ENCODE measurements around the gene F7. TPM values are rescaled to one million over a fixed set of nuclear protein-coding genes. Genes with fewer than 3 reads are reported as not detected.

Gene F7
- total and polyA plus RNA-seq, 9 of the 15 experiments (the other 6 are each of a cell fraction or from before 2014, with no cell fraction given): not detected

- H3K79me2 ChIP-seq (ENCODE audit: control insufficient read depth, insufficient read depth, low read length): no peaks in the 10 kb centered on the region
- peaks cover 0 to 16% of the 10 kb centered on the region in 2 experiments; a peak in 2 of 5 replicates for H3K4me1 ChIP-seq (replicated peaks in 1 of 2; ENCODE audit: control insufficient read depth in 2 of 2, insufficient read depth in 2 of 2, low read length in 2 of 2)
- TF ChIP-seq SRSF1 (IDR thresholded peaks at IDR 0.05; ENCODE audit: low read depth, low read length): no peak
- no peak for TF ChIP-seq CC2D1A (IDR thresholded peaks at IDR 0.05)
- no peak for TF ChIP-seq ZNF224 (CRISPR knock-in tag; IDR thresholded peaks at IDR 0.05)
- no peak for TF ChIP-seq SFPQ (IDR thresholded peaks at IDR 0.05; ENCODE audit: low read depth, low read length)
- no peak for TF ChIP-seq WHSC1 (IDR thresholded peaks at IDR 0.05; ENCODE audit: low read length)
- no peak for TF ChIP-seq SMC3 (conservative IDR thresholded peaks at IDR 0.05; ENCODE audit: insufficient read depth, low read depth, low read length)
- TF ChIP-seq NR3C1 (CRISPR knock-in tag; IDR thresholded peaks at IDR 0.05): no peak
- WGBS (ENCODE audit: insufficient coverage, low coverage, missing lambda C conversion rate): 7% methylated on average over 8 of the region's 9 CpGs
- H3K4me3 ChIP-seq: no peak overlapping the region
- FAIRE-seq (no peak), DNase-seq (ENCODE audit: extremely low read depth in 1 of 4, low spot score in 3 of 4) (no peak), ATAC-seq (no peak)
- H3K36me3 ChIP-seq (ENCODE audit: control insufficient read depth, insufficient read depth, low read length): no peaks in the 10 kb centered on the region
- no peak overlapping the region for H3K9ac ChIP-seq (ENCODE audit: insufficient read depth in 1 of 2, low read depth in 2 of 2, low read length in 2 of 2)
- ChIA-PET POLR2A (interaction anchor here (0.7 kb wide), 1 partner anchor 15 kb away, joined by 3 read pairs; no protein-coding TSS in a partner anchor), CTCF (ENCODE audit: low intra/inter-chr PET ratio) (no interaction called here)
- no peaks in the 10 kb centered on the region for H3K9me3 ChIP-seq (replicated peaks; ENCODE audit: control insufficient read depth, insufficient read depth, low read depth, low read length)
- in situ Hi-C loops (cut with MboI): no loop called here
- intact Hi-C loops (cut with micrococcal nuclease): no loop called here
- H3K9me1 ChIP-seq (ENCODE audit: control insufficient read depth, insufficient read depth, low read length): no peaks in the 10 kb centered on the region
- H3K27me3 ChIP-seq (ENCODE audit: control insufficient read depth in 2 of 2, insufficient read depth in 2 of 2, low read length in 2 of 2): peaks cover 19 to 44% of the 10 kb centered on the region in 2 experiments; a peak in 4 of 5 replicates
- no peaks in the 10 kb centered on the region for H4K20me1 ChIP-seq (replicated peaks; ENCODE audit: control insufficient read depth, insufficient read depth, low read length)
- BruUV-seq (replicated peaks): no TSS peak
- no peak overlapping the region for H3K4me2 ChIP-seq (ENCODE audit: insufficient read depth, low read length)
- no peak overlapping the region for H2AFZ ChIP-seq (ENCODE audit: low read depth, low read length)
- no peak overlapping the region for H3K27ac ChIP-seq (ENCODE audit: extremely low read depth, low read depth, low read length)
These were observed 41.2 kb downstream of the F7 start for GRCh38 chr13:113146750-113147149.
